Activated CD4-positive, alpha-beta T cell treated with anti-CD3 and anti-CD28 coated beads for 36 hours (primary cell): ENCODE measurements around the gene ATN1. TPM values are rescaled to one million over a fixed set of nuclear protein-coding genes. Genes with fewer than 3 reads are reported as not detected.
A peak's percentile ranks its signal among the peaks of the same experiment; 100 is the strongest.

Experiments
- ATAC-seq: fragments of 200-7000 bp; cut with Tn5 transposase; one replicate; pipeline ENCODE4 v1.10.0; 2021; ENCODE audit warnings: mild to moderate bottlenecking, moderate library complexity
- CTCF ChIA-PET: fragments of 350-600 bp; sonication (Branson Sonifier 250); formaldehyde crosslinking; loops from one replicate; lab custom pipeline; 2021; ENCODE audit warnings: antibody characterized with exemption; lab: Charles Lee
- POLR2A ChIA-PET: fragments of 350-600 bp; sonication (Branson Sonifier 250); formaldehyde crosslinking; loops from one replicate; lab custom pipeline; 2021; ENCODE audit warnings: antibody characterized with exemption, inconsistent platforms; lab: Charles Lee
- DNase-seq: peaks from one replicate; pipeline ENCODE4 v3.0.0-alpha.2; 2020
- H3K27ac Mint-ChIP-seq: one replicate; pipeline ENCODE4 v1.8.0; 2021; ENCODE audit warnings: mixed read lengths
- H3K27me3 Mint-ChIP-seq: one replicate; pipeline ENCODE4 v1.8.0; 2021; ENCODE audit warnings: mixed read lengths
- H3K36me3 Mint-ChIP-seq: one replicate; pipeline ENCODE4 v1.8.0; 2021; ENCODE audit warnings: low read depth, mixed read lengths
- H3K4me1 Mint-ChIP-seq: one replicate; pipeline ENCODE4 v1.8.0; 2021; ENCODE audit warnings: mixed read lengths
- H3K4me3 Mint-ChIP-seq: one replicate; pipeline ENCODE4 v1.8.0; 2021; ENCODE audit warnings: mild to moderate bottlenecking, moderate library complexity, mixed read lengths
- H3K9me3 Mint-ChIP-seq: one replicate; pipeline ENCODE4 v1.8.0; 2021; ENCODE audit warnings: low read depth, mixed read lengths
- intact Hi-C, 2 experiments: fragments of 100-400 bp; cut with DNase I in 1 of 2; cut with micrococcal nuclease in 1 of 2; formaldehyde crosslinking; loops; one replicate each; pipeline versions ENCODE4 v1.14.2 to v1.15.1; 2022 to 2024; cut with DNase I, micrococcal nuclease
- total RNA-seq, 2 experiments: library from RNA; stranded (reverse); gene quantifications; one replicate each; pipeline ENCODE4 v1.2.3, GENCODE V29; 2021

Gene ATN1
- total RNA-seq, 2 experiments from 2014 or later = 32.2 to 32.4 TPM

- no peaks in the 10 kb centered on the region for H3K9me3 Mint-ChIP-seq
- peaks cover 41% of the 10 kb centered on the region for H3K36me3 Mint-ChIP-seq
- ATAC-seq = peak; percentile 93
- CTCF ChIA-PET = interaction anchor here (0.6 to 5.1 kb wide), 21 partner anchors 8 to 225 kb away, joined by 3 to 59 read pairs (median 4); partner anchors contain the start of genes ATN1, CDCA3, COPS7A and ENO2
- H3K4me3 Mint-ChIP-seq = peak overlapping the region; percentile 83
- POLR2A ChIA-PET = interaction anchor here (0.6 to 2.6 kb wide), 8 partner anchors 12 to 86 kb away, joined by 3 to 11 read pairs (median 3); partner anchors contain the start of genes CDCA3, SPSB2, TPI1 and USP5
- H3K4me1 Mint-ChIP-seq = peaks cover 52% of the 10 kb centered on the region
- no peaks in the 10 kb centered on the region for H3K27me3 Mint-ChIP-seq
- DNase-seq = peak; percentile 97
- H3K27ac Mint-ChIP-seq = peak overlapping the region; percentile 96
- intact Hi-C loops = loop anchor here (1.0 to 5.0 kb wide), 11 partner anchors 9 to 248 kb away; partner anchors contain the start of genes USP5 (in 2 of the 2), CDCA3 (in 1 of the 2), EMG1 (in 1 of the 2) and ENO2 (in 1 of the 2)
Observed at GRCh38 chr12:6937481-6938352, 10.0 kb downstream of the ATN1 start.

- no peak for ATAC-seq
- no peaks in the 10 kb centered on the region for H3K27me3 Mint-ChIP-seq
- peak overlapping the region; percentile 83 for H3K4me3 Mint-ChIP-seq
- H3K27ac Mint-ChIP-seq = peak overlapping the region; percentile 96
- intact Hi-C loops = loop anchor here (1.0 to 5.0 kb wide), 9 partner anchors 14 to 249 kb away; partner anchors contain the start of genes USP5 (in 2 of the 2), CDCA3 (in 1 of the 2), EMG1 (in 1 of the 2) and ENO2 (in 1 of the 2)
- no peaks in the 10 kb centered on the region for H3K9me3 Mint-ChIP-seq
- peaks cover 53% of the 10 kb centered on the region for H3K4me1 Mint-ChIP-seq
- ChIA-PET POLR2A (interaction anchor here (0.6 to 2.6 kb wide), 8 partner anchors 11 to 87 kb away, joined by 3 to 11 read pairs (median 3); partner anchors contain the start of genes CDCA3, SPSB2, TPI1 and USP5), CTCF (interaction anchor here (1.0 to 5.1 kb wide), 10 partner anchors 12 to 215 kb away, joined by 3 to 59 read pairs (median 4); partner anchors contain the start of genes ATN1, CDCA3, COPS7A and ENO2)
- DNase-seq = no peak
- peaks cover 36% of the 10 kb centered on the region for H3K36me3 Mint-ChIP-seq
Observed at GRCh38 chr12:6938353-6939190, 10.8 kb downstream of the ATN1 start.

- intact Hi-C loops = loop anchor here in 1 of 2 experiments (5.0 kb wide), 2 partner anchors 67 to 87 kb away; partner anchors contain the start of genes CDCA3, SPSB2 and USP5
- peak overlapping the region; percentile 25 for H3K4me3 Mint-ChIP-seq
- peak overlapping the region; percentile 79 for H3K27ac Mint-ChIP-seq
- H3K36me3 Mint-ChIP-seq = peaks cover 31% of the 10 kb centered on the region
- H3K27me3 Mint-ChIP-seq = no peaks in the 10 kb centered on the region
- peaks cover 48% of the 10 kb centered on the region for H3K4me1 Mint-ChIP-seq
- ATAC-seq (no peak), DNase-seq (no peak)
- CTCF ChIA-PET = interaction anchor here (0.7 to 5.1 kb wide), 5 partner anchors 10 to 230 kb away, joined by 3 to 59 read pairs (median 5); partner anchors contain the start of gene ATN1
- H3K9me3 Mint-ChIP-seq = no peaks in the 10 kb centered on the region
- POLR2A ChIA-PET = interaction anchor here (0.7 to 1.3 kb wide), 2 partner anchors 14 to 66 kb away, joined by 3 to 4 read pairs; partner anchors contain the start of gene SPSB2
Observed at GRCh38 chr12:6939191-6939540, 11.4 kb downstream of the ATN1 start.

GRCh38 chr12:6941267-6941666 lies 13.5 kb downstream of the ATN1 start:
- no peaks in the 10 kb centered on the region for H3K9me3 Mint-ChIP-seq
- DNase-seq (no peak), ATAC-seq (no peak)
- no peak overlapping the region for H3K4me3 Mint-ChIP-seq
- H3K27ac Mint-ChIP-seq = no peak overlapping the region
- POLR2A ChIA-PET = no interaction called here
- peaks cover 40% of the 10 kb centered on the region for H3K4me1 Mint-ChIP-seq
- peaks cover 25% of the 10 kb centered on the region for H3K36me3 Mint-ChIP-seq
- H3K27me3 Mint-ChIP-seq = no peaks in the 10 kb centered on the region
- intact Hi-C loops = loop anchor here in 1 of 2 experiments (5.0 kb wide), 1 partner anchor 334 kb away; the partner anchor contains the start of gene CHD4
- CTCF ChIA-PET = interaction anchor here (0.5 to 2.2 kb wide), 2 partner anchors 20 to 24 kb away, joined by 3 to 4 read pairs; no protein-coding TSS in a partner anchor

GRCh38 chr12:6941782-6942181 lies 14.0 kb downstream of the ATN1 start:
- peaks cover 38% of the 10 kb centered on the region for H3K4me1 Mint-ChIP-seq
- H3K27ac Mint-ChIP-seq = no peak overlapping the region
- DNase-seq = no peak
- H3K36me3 Mint-ChIP-seq = peaks cover 22% of the 10 kb centered on the region
- ChIA-PET CTCF (no interaction called here), POLR2A (no interaction called here)
- intact Hi-C loops = loop anchor here in 1 of 2 experiments (5.0 kb wide), 1 partner anchor 334 kb away; the partner anchor contains the start of gene CHD4
- no peaks in the 10 kb centered on the region for H3K27me3 Mint-ChIP-seq
- no peaks in the 10 kb centered on the region for H3K9me3 Mint-ChIP-seq
- H3K4me3 Mint-ChIP-seq = no peak overlapping the region
- ATAC-seq = no peak

- intact Hi-C loops = loop anchor here in 1 of 2 experiments (5.0 kb wide), 1 partner anchor 335 kb away; the partner anchor contains the start of gene CHD4
- DNase-seq (no peak), ATAC-seq (no peak)
- H3K27me3 Mint-ChIP-seq = no peaks in the 10 kb centered on the region
- peaks cover 23% of the 10 kb centered on the region for H3K36me3 Mint-ChIP-seq
- no peak overlapping the region for H3K4me3 Mint-ChIP-seq
- H3K4me1 Mint-ChIP-seq = peaks cover 42% of the 10 kb centered on the region
- peak overlapping the region; percentile 97 for H3K27ac Mint-ChIP-seq
- POLR2A ChIA-PET = interaction anchor here (3.3 kb wide), 1 partner anchor 166 kb away, joined by 34 read pairs; the partner anchor contains the start of gene C1RL
- no peaks in the 10 kb centered on the region for H3K9me3 Mint-ChIP-seq
- CTCF ChIA-PET = interaction anchor here (0.9 to 11.3 kb wide), 3 partner anchors 10 to 20 kb away, joined by 4 to 237 read pairs (median 18); no protein-coding TSS in a partner anchor
Observed at GRCh38 chr12:6942331-6942665, 14.5 kb downstream of the ATN1 start.

- Mint-ChIP-seq H3K4me1 (peaks cover 50% of the 10 kb centered on the region), H3K36me3 (peaks cover 23% of the 10 kb centered on the region), H3K27me3 (no peaks in the 10 kb centered on the region), H3K9me3 (no peaks in the 10 kb centered on the region), H3K27ac (peak overlapping the region; percentile 97), H3K4me3 (peak overlapping the region; percentile 81)
- intact Hi-C loops = loop anchor here (1.0 to 5.0 kb wide), 2 partner anchors 75 to 336 kb away; partner anchors contain the start of genes CHD4 (in 1 of the 2) and LPCAT3 (in 1 of the 2)
- DNase-seq (peak; percentile 88), ATAC-seq (peak; percentile 57)
- ChIA-PET CTCF (interaction anchor here (0.8 to 11.3 kb wide), 9 partner anchors 18 to 379 kb away, joined by 3 to 237 read pairs (median 9); partner anchors contain the start of genes C1RL, LPCAT3 and SPSB2), POLR2A (interaction anchor here (0.6 to 5.3 kb wide), 37 partner anchors 9 to 875 kb away, joined by 3 to 142 read pairs (median 5); partner anchors contain the start of genes ATN1, C1RL, CDCA3 and COPS7A)
Observed at GRCh38 chr12:6943389-6943721, 15.6 kb downstream of the ATN1 start.

GRCh38 chr12:6943722-6944380 lies 16.1 kb downstream of the ATN1 start, which contains the start of the genes C12orf57 and RNU7-1:
C12orf57 (plus strand) TSS chr12:6944022; CDS start chr12:6944122, 100 bp downstream.
RNU7-1 (plus strand) TSS chr12:6943816.
- Mint-ChIP-seq H3K4me1 (peaks cover 55% of the 10 kb centered on the region), H3K9me3 (no peaks in the 10 kb centered on the region), H3K4me3 (peak within 1 kb of the TSS; percentile 81), H3K27me3 (no peaks in the 10 kb centered on the region), H3K36me3 (peaks cover 23% of the 10 kb centered on the region), H3K27ac (peak within 1 kb of the TSS; percentile 97)
- ATAC-seq (peak; percentile 64), DNase-seq (peak; percentile 90)
- CTCF ChIA-PET = interaction anchor here (0.6 to 11.3 kb wide), 13 partner anchors 12 to 891 kb away, joined by 3 to 237 read pairs (median 6); partner anchors contain the start of genes C1RL, LPCAT3 and SPSB2
- POLR2A ChIA-PET = interaction anchor here (0.6 to 5.3 kb wide), 40 partner anchors 9 to 874 kb away, joined by 3 to 142 read pairs (median 5); partner anchors contain the start of genes ATN1, C1RL, CDCA3 and COPS7A
- intact Hi-C loops = loop anchor here (1.0 to 5.0 kb wide), 12 partner anchors 17 to 337 kb away; partner anchors contain the start of genes C1R (in 2 of the 2), C1RL (in 2 of the 2), EMG1 (in 2 of the 2) and LPCAT3 (in 2 of the 2)
